Mesendoderm (in vitro differentiated cells): ENCODE data around the gene MAGIX.
A peak's percentile ranks its signal among the peaks of the same experiment; 100 is the strongest.

Source experiments
- DNase-seq: peaks from one replicate; pipeline ENCODE4 v3.0.0; 2013
- H2AK5ac ChIP-seq: 2 replicates; pipeline ENCODE4 v1.6.1; 2013; ENCODE audit warnings: low read length, inconsistent platforms
- H2BK120ac ChIP-seq: 2 replicates; pipeline ENCODE4 v1.6.1; 2013; ENCODE audit warnings: low read depth, mild to moderate bottlenecking, low read length, moderate library complexity, mixed read lengths
- H2BK15ac ChIP-seq: replicated peaks from 2 replicates; pipeline ENCODE4 v1.6.1; 2013; ENCODE audit warnings: low read depth, mild to moderate bottlenecking, moderate library complexity
- H2BK5ac ChIP-seq: 2 replicates; pipeline ENCODE4 v1.6.1; 2013; ENCODE audit warnings: low read length, inconsistent platforms
- H3K18ac ChIP-seq: 2 replicates; pipeline ENCODE4 v1.6.1; 2013; ENCODE audit warnings: mild to moderate bottlenecking, low read length, mixed read lengths
- H3K23ac ChIP-seq: one replicate; pipeline ENCODE4 v1.6.1; 2013; ENCODE audit warnings: low read length
- H3K27ac ChIP-seq: 2 replicates; pipeline ENCODE4 v1.5.1; 2013; ENCODE audit warnings: low read depth, mild to moderate bottlenecking, inconsistent platforms, low read length, moderate library complexity
- H3K27me3 ChIP-seq: 2 replicates; pipeline ENCODE4 v1.6.1; 2013; ENCODE audit warnings: low read length, control low read depth, mild to moderate bottlenecking, inconsistent platforms; ENCODE audit not compliant: insufficient read depth, poor library complexity
- H3K36me3 ChIP-seq: 2 replicates; pipeline ENCODE4 v1.6.1; 2013; ENCODE audit warnings: low read length, inconsistent platforms; ENCODE audit not compliant: control insufficient read depth, insufficient read depth
- H3K4ac ChIP-seq: one replicate; pipeline ENCODE4 v1.6.1; 2013; ENCODE audit warnings: low read depth, mild to moderate bottlenecking, low read length, moderate library complexity
- H3K4me1 ChIP-seq: 2 replicates; pipeline ENCODE4 v1.6.1; 2013; ENCODE audit warnings: low read depth, low read length, inconsistent platforms; ENCODE audit not compliant: control insufficient read depth
- H3K4me2 ChIP-seq: 2 replicates; pipeline ENCODE4 v1.6.1; 2013; ENCODE audit warnings: low read length
- H3K4me3 ChIP-seq: 2 replicates; pipeline ENCODE4 v1.5.1; 2013; ENCODE audit warnings: mild to moderate bottlenecking, low read length
- H3K56ac ChIP-seq: one replicate; pipeline ENCODE4 v1.6.1; 2013; ENCODE audit warnings: low read length
- H3K79me1 ChIP-seq: 2 replicates; pipeline ENCODE4 v1.6.1; 2013; ENCODE audit warnings: low read length, inconsistent platforms
- H3K79me2 ChIP-seq: 2 replicates; pipeline ENCODE4 v1.6.1; 2013; ENCODE audit warnings: mild to moderate bottlenecking, low read length; ENCODE audit not compliant: control insufficient read depth, insufficient read depth
- H3K9ac ChIP-seq: 2 replicates; pipeline ENCODE4 v1.6.1; 2013; ENCODE audit warnings: low read length, inconsistent platforms
- H4K5ac ChIP-seq: one replicate; pipeline ENCODE4 v1.6.1; 2013; ENCODE audit warnings: low read length
- H4K8ac ChIP-seq: one replicate; pipeline ENCODE4 v1.6.1; 2013; ENCODE audit warnings: low read depth, mild to moderate bottlenecking, control low read depth, low read length, moderate library complexity
- WGBS: extraction: QIAGEN DNeasy Blood & Tissue Kit; methylation state at CpG from one replicate; pipeline ENCODE4 v1.1.7; 2013; ENCODE audit warnings: low lambda C conversion rate, missing lambda C conversion rate; ENCODE audit not compliant: insufficient coverage; ENCODE audit errors: extremely low coverage; 5-methylcytosine and 5-hydroxymethylcytosine counted together

Gene MAGIX

GRCh38 chrX:49192722-49193328 lies 30.3 kb downstream of the MAGIX start:
- no peak overlapping the region for H4K8ac ChIP-seq
- DNase-seq: peak; percentile 46

GRCh38 chrX:49193542-49193964 lies 31.0 kb downstream of the MAGIX start:
- no peaks in the 10 kb centered on the region for H3K79me2 ChIP-seq
- no CpG with 5 or more reads among the region's 2 CpGs for WGBS
- DNase-seq: no peak

More at GRCh38 chrX:49192722-49193328, 30.3 kb downstream of the MAGIX start:
- no peak overlapping the region for H2BK120ac ChIP-seq
- no peak overlapping the region for H3K23ac ChIP-seq
- H3K79me1 ChIP-seq: no peaks in the 10 kb centered on the region
- H3K18ac ChIP-seq: no peak overlapping the region
- H2AK5ac ChIP-seq: no peak overlapping the region
- no peaks in the 10 kb centered on the region for H3K4me1 ChIP-seq
- H3K4ac ChIP-seq: no peak overlapping the region
- no peak overlapping the region for H3K56ac ChIP-seq
- H4K5ac ChIP-seq: no peak overlapping the region
- no peak overlapping the region for H2BK5ac ChIP-seq
- no peaks in the 10 kb centered on the region for H3K79me2 ChIP-seq
- H3K27me3 ChIP-seq: no peaks in the 10 kb centered on the region
- no CpG with 5 or more reads among the region's 10 CpGs for WGBS
- H3K4me3 ChIP-seq: no peak overlapping the region
- no peaks in the 10 kb centered on the region for H3K36me3 ChIP-seq
- no peak overlapping the region for H2BK15ac ChIP-seq
- H3K27ac ChIP-seq: no peak overlapping the region
- H3K9ac ChIP-seq: no peak overlapping the region
- no peak overlapping the region for H3K4me2 ChIP-seq

GRCh38 chrX:49197543-49198087 lies 35.1 kb downstream of the MAGIX start:
- Histone ChIP-seq H3K27me3 (no peaks in the 10 kb centered on the region), H3K4me3 (no peak overlapping the region)

More at GRCh38 chrX:49193542-49193964, 31.0 kb downstream of the MAGIX start:
- Histone ChIP-seq H3K9ac (no peak overlapping the region), H2AK5ac (no peak overlapping the region), H3K4me1 (no peaks in the 10 kb centered on the region), H4K8ac (no peak overlapping the region), H3K4me2 (no peak overlapping the region), H3K79me1 (no peaks in the 10 kb centered on the region), H3K36me3 (no peaks in the 10 kb centered on the region), H2BK5ac (no peak overlapping the region), H2BK15ac (no peak overlapping the region), H3K56ac (no peak overlapping the region), H3K27me3 (no peaks in the 10 kb centered on the region), H3K18ac (no peak overlapping the region), H4K5ac (no peak overlapping the region), H2BK120ac (no peak overlapping the region), H3K23ac (no peak overlapping the region), H3K4me3 (no peak overlapping the region), H3K4ac (no peak overlapping the region), H3K27ac (no peak overlapping the region)

GRCh38 chrX:49198540-49199314 lies 36.2 kb downstream of the MAGIX start:
- no peak overlapping the region for H3K4me3 ChIP-seq
- H4K8ac ChIP-seq: no peak overlapping the region
- H3K27ac ChIP-seq: no peak overlapping the region
- no peak overlapping the region for H2BK15ac ChIP-seq
- no peak overlapping the region for H2BK120ac ChIP-seq
- H3K9ac ChIP-seq: no peak overlapping the region
- no peak overlapping the region for H3K23ac ChIP-seq
- no peak overlapping the region for H3K4ac ChIP-seq
- no peak overlapping the region for H3K4me2 ChIP-seq
- H3K79me2 ChIP-seq: no peaks in the 10 kb centered on the region
- no peaks in the 10 kb centered on the region for H3K36me3 ChIP-seq
- no peak overlapping the region for H2BK5ac ChIP-seq
- H3K18ac ChIP-seq: no peak overlapping the region
- H2AK5ac ChIP-seq: no peak overlapping the region
- H3K27me3 ChIP-seq: no peaks in the 10 kb centered on the region
- H3K56ac ChIP-seq: no peak overlapping the region
- no peaks in the 10 kb centered on the region for H3K4me1 ChIP-seq
- H3K79me1 ChIP-seq: no peaks in the 10 kb centered on the region
- no peak for DNase-seq
- no peak overlapping the region for H4K5ac ChIP-seq
- WGBS: no CpG with 5 or more reads among the region's 12 CpGs

More at GRCh38 chrX:49197543-49198087, 35.1 kb downstream of the MAGIX start:
- no peak overlapping the region for H2BK15ac ChIP-seq
- H3K4ac ChIP-seq: no peak overlapping the region
- no peak overlapping the region for H3K23ac ChIP-seq
- no peak overlapping the region for H4K5ac ChIP-seq
- H2BK120ac ChIP-seq: no peak overlapping the region
- H3K79me1 ChIP-seq: no peaks in the 10 kb centered on the region
- H4K8ac ChIP-seq: no peak overlapping the region
- no peak overlapping the region for H3K27ac ChIP-seq
- no peak overlapping the region for H3K18ac ChIP-seq
- H3K4me1 ChIP-seq: no peaks in the 10 kb centered on the region
- no peak overlapping the region for H3K56ac ChIP-seq
- WGBS: no CpG with 5 or more reads among the region's 13 CpGs
- no peak overlapping the region for H3K9ac ChIP-seq
- H3K4me2 ChIP-seq: no peak overlapping the region
- no peak overlapping the region for H2BK5ac ChIP-seq
- H2AK5ac ChIP-seq: no peak overlapping the region
- no peaks in the 10 kb centered on the region for H3K79me2 ChIP-seq
- H3K36me3 ChIP-seq: no peaks in the 10 kb centered on the region
- no peak for DNase-seq

- H2BK5ac ChIP-seq: no peak overlapping the region
- DNase-seq: no peak
- no peak overlapping the region for H3K4ac ChIP-seq
- no peak overlapping the region for H3K4me2 ChIP-seq
- H3K4me1 ChIP-seq: no peaks in the 10 kb centered on the region
- H3K56ac ChIP-seq: no peak overlapping the region
- no peaks in the 10 kb centered on the region for H3K27me3 ChIP-seq
- no peak overlapping the region for H2BK120ac ChIP-seq
- no peak overlapping the region for H3K27ac ChIP-seq
- H3K36me3 ChIP-seq: no peaks in the 10 kb centered on the region
- no CpG with 5 or more reads among the region's 11 CpGs for WGBS
- H3K18ac ChIP-seq: no peak overlapping the region
- no peak overlapping the region for H2BK15ac ChIP-seq
- no peak overlapping the region for H3K23ac ChIP-seq
- no peak overlapping the region for H4K5ac ChIP-seq
- H2AK5ac ChIP-seq: no peak overlapping the region
- no peak overlapping the region for H4K8ac ChIP-seq
- no peak overlapping the region for H3K9ac ChIP-seq
- no peak overlapping the region for H3K4me3 ChIP-seq
- H3K79me2 ChIP-seq: no peaks in the 10 kb centered on the region
- H3K79me1 ChIP-seq: no peaks in the 10 kb centered on the region
Observed at GRCh38 chrX:49199315-49199595, 36.7 kb downstream of the MAGIX start.
